ENCODE measurements around the gene CASP9.

Gene CASP9

GRCh38 chr1:15444468-15445389 lies 79.3 kb downstream of the CASP9 start:
- DNase-seq, result no peak

- no peak for DNase-seq
Measured at GRCh38 chr1:15443281-15443680, 80.7 kb downstream of the CASP9 start.

GRCh38 chr1:15442759-15443158 lies 81.3 kb downstream of the CASP9 start:
- no peak for DNase-seq

GRCh38 chr1:15442119-15442518 lies 81.9 kb downstream of the CASP9 start:
- no peak for DNase-seq
